Hematopoietic multipotent progenitor cell treated with erythropoietin and hydrocortisone succinate and interleukin-3 and kit ligand, for 17 days (in vitro differentiated cells): Measurements from ENCODE around the gene IPCEF1.
"Not testable (repeated sequence)": the region's sequence is repeated elsewhere in the genome, so short reads cannot be mapped to it uniquely, and the experiment has no call there.

Source experiments
- DNase-seq: peaks from one replicate; pipeline ENCODE4 v3.0.0-alpha.2; 2015; ENCODE audit warnings: low spot score

IPCEF1 gene

GRCh38 chr6:154246723-154247118 lies 109.9 kb downstream of the IPCEF1 start:
- DNase-seq, result no peak

- no peak for DNase-seq
Observed at GRCh38 chr6:154245506-154245905, 111.1 kb downstream of the IPCEF1 start.

GRCh38 chr6:154243793-154244750 lies 112.5 kb downstream of the IPCEF1 start:
- no peak for DNase-seq

GRCh38 chr6:154242617-154243357 lies 113.8 kb downstream of the IPCEF1 start:
- DNase-seq, result no peak

- DNase-seq, result no peak
Observed at GRCh38 chr6:154241581-154241980, 115.0 kb downstream of the IPCEF1 start.

GRCh38 chr6:154241061-154241460 lies 115.5 kb downstream of the IPCEF1 start:
- DNase-seq, result not testable (repeated sequence)

- DNase-seq, result no peak
Observed at GRCh38 chr6:154239392-154239791, 117.2 kb downstream of the IPCEF1 start.

- no peak for DNase-seq
Observed at GRCh38 chr6:154238831-154239230, 117.8 kb downstream of the IPCEF1 start.

- DNase-seq, result no peak
Observed at GRCh38 chr6:154236646-154237301, 119.8 kb downstream of the IPCEF1 start.

GRCh38 chr6:154234019-154234772 lies 122.4 kb downstream of the IPCEF1 start:
- DNase-seq, result no peak

- no peak for DNase-seq
Observed at GRCh38 chr6:154233383-154233782, 123.2 kb downstream of the IPCEF1 start.

- no peak for DNase-seq
Observed at GRCh38 chr6:154232013-154232910, 124.3 kb downstream of the IPCEF1 start.

GRCh38 chr6:154230910-154231595 lies 125.5 kb downstream of the IPCEF1 start:
- DNase-seq, result no peak

- DNase-seq, result no peak
Observed at GRCh38 chr6:154230393-154230792, 126.2 kb downstream of the IPCEF1 start.

- no peak for DNase-seq
Observed at GRCh38 chr6:154229786-154230185, 126.8 kb downstream of the IPCEF1 start.

- DNase-seq, result no peak
Observed at GRCh38 chr6:154228521-154228905, 128.1 kb downstream of the IPCEF1 start.

GRCh38 chr6:154227862-154228520 lies 128.6 kb downstream of the IPCEF1 start:
- DNase-seq, result no peak

GRCh38 chr6:154226461-154226860 lies 130.1 kb downstream of the IPCEF1 start:
- no peak for DNase-seq

GRCh38 chr6:154223296-154223695 lies 133.3 kb downstream of the IPCEF1 start:
- DNase-seq, result no peak

GRCh38 chr6:154222716-154223115 lies 133.9 kb downstream of the IPCEF1 start:
- no peak for DNase-seq
